Endodermal cell (in vitro differentiated cells): ENCODE results near the gene NIM1K. TPM values are rescaled to one million over a fixed set of nuclear protein-coding genes. Genes with fewer than 3 reads are reported as not detected.

Source experiments
- DNase-seq: peaks from one replicate; pipeline ENCODE4 v3.0.0-alpha.2; 2017
- H3K27ac ChIP-seq: 2 replicates; pipeline ENCODE4 v1.5.1; 2013; ENCODE audit warnings: mild to moderate bottlenecking, low read depth, low read length, moderate library complexity
- H3K27me3 ChIP-seq: 2 replicates; pipeline ENCODE4 v1.6.1; 2013; ENCODE audit warnings: mild to moderate bottlenecking, low read length, moderate library complexity; ENCODE audit not compliant: insufficient read depth, control insufficient read depth, poor library complexity, severe bottlenecking
- H3K36me3 ChIP-seq: 2 replicates; pipeline ENCODE4 v1.7.0; 2013; ENCODE audit warnings: mild to moderate bottlenecking, low read length, moderate library complexity; ENCODE audit not compliant: control insufficient read depth, insufficient read depth
- H3K4me1 ChIP-seq: one replicate; pipeline ENCODE4 v1.7.0; 2013; ENCODE audit warnings: low read length; ENCODE audit not compliant: control insufficient read depth, insufficient read depth
- H3K4me3 ChIP-seq: 2 replicates; pipeline ENCODE4 v1.5.1; 2013; ENCODE audit warnings: mild to moderate bottlenecking, low read length, moderate library complexity
- H3K9ac ChIP-seq: 2 replicates; pipeline ENCODE4 v1.6.1; 2013; ENCODE audit warnings: mild to moderate bottlenecking, low read length, moderate library complexity; ENCODE audit not compliant: poor library complexity, severe bottlenecking; ENCODE audit errors: extremely low read depth
- H3K9me3 ChIP-seq: 2 replicates; pipeline ENCODE4 v1.6.1; 2013; ENCODE audit warnings: mild to moderate bottlenecking, low read length, moderate library complexity; ENCODE audit not compliant: control insufficient read depth
- H3K27ac Mint-ChIP-seq: 2 replicates; pipeline ENCODE4 v1.8.0; 2020; ENCODE audit warnings: mixed read lengths
- H3K27me3 Mint-ChIP-seq: 2 replicates; pipeline ENCODE4 v1.8.0; 2021; ENCODE audit warnings: mild to moderate bottlenecking, mixed read lengths; ENCODE audit not compliant: insufficient read depth
- H3K36me3 Mint-ChIP-seq: 2 replicates; pipeline ENCODE4 v1.8.0; 2020; ENCODE audit warnings: low read depth, mixed read lengths
- H3K4me1 Mint-ChIP-seq: 2 replicates; pipeline ENCODE4 v1.8.0; 2020; ENCODE audit warnings: mixed read lengths
- H3K4me3 Mint-ChIP-seq: 2 replicates; pipeline ENCODE4 v1.8.0; 2020; ENCODE audit warnings: mild to moderate bottlenecking, moderate library complexity, mixed read lengths
- H3K9me3 Mint-ChIP-seq: 2 replicates; pipeline ENCODE4 v1.8.0; 2020; ENCODE audit warnings: mild to moderate bottlenecking, mixed read lengths
- CTCF ChIP-seq: fragments of 200-600 bp; sonication (generic); conservative IDR thresholded peaks from 2 replicates; pipeline ENCODE4 v1.5.0; 2021; ENCODE audit warnings: antibody characterized with exemption, mild to moderate bottlenecking
- WGBS, 2 experiments: methylation state at CpG; one replicate each; pipeline versions ENCODE4 v1.1.5 to v1.1.7; 2013; ENCODE audit warnings: missing lambda C conversion rate in 2 of 2, mixed read lengths in 1 of 2; ENCODE audit not compliant: insufficient coverage in 1 of 2, insufficient read length in 1 of 2; 5-methylcytosine and 5-hydroxymethylcytosine counted together
- total RNA-seq, 2 donors: library from RNA; stranded (reverse); fragmentation: NEBNext Ultra II Directional in 1 of 2; extraction: Animal tissue kit (Norgen Biotek cat#: 25700) in 1 of 2; gene quantifications; 2 replicates in 1 of 2; 3 replicates in 1 of 2; pipeline ENCODE4 v1.2.1, GENCODE V29; 2021

Gene NIM1K
- total RNA-seq, 2 donors from 2014 or later: not detected

GRCh38 chr5:43190755-43191603, 1.0 kb upstream of the NIM1K start:
- no peak for TF ChIP-seq CTCF
- Mint-ChIP-seq H3K9me3 (no peaks in the 10 kb centered on the region), H3K27me3 (peaks cover 60% of the 10 kb centered on the region), H3K4me1 (peaks cover 12% of the 10 kb centered on the region), H3K36me3 (peaks cover 1% of the 10 kb centered on the region), H3K27ac (no peak overlapping the region), H3K4me3 (peak overlapping the region; percentile 52)
- no peak for DNase-seq
- Histone ChIP-seq H3K36me3 (no peaks in the 10 kb centered on the region), H3K27ac (no peak overlapping the region), H3K4me1 (no peaks in the 10 kb centered on the region), H3K4me3 (peak overlapping the region; percentile 78), H3K27me3 (peaks cover 49% of the 10 kb centered on the region), H3K9me3 (no peaks in the 10 kb centered on the region), H3K9ac (no peak overlapping the region)
- WGBS, 2 experiments: 47 to 53% methylated on average over 6 to 10 of the region's 10 CpGs

- no peak overlapping the region for H3K9ac ChIP-seq
- no peak overlapping the region for H3K27ac ChIP-seq
- 2% methylated on average over 18 to 49 of the region's 49 CpGs for WGBS, 2 experiments
- peaks cover 49% of the 10 kb centered on the region for H3K27me3 ChIP-seq
- Mint-ChIP-seq H3K4me3 (peak overlapping the region; percentile 52), H3K9me3 (no peaks in the 10 kb centered on the region), H3K27ac (no peak overlapping the region), H3K4me1 (peaks cover 12% of the 10 kb centered on the region), H3K36me3 (no peaks in the 10 kb centered on the region), H3K27me3 (peaks cover 67% of the 10 kb centered on the region)
- H3K4me3 ChIP-seq: peak overlapping the region; percentile 78
- no peak for TF ChIP-seq CTCF
- DNase-seq: peak; percentile 47
- no peaks in the 10 kb centered on the region for H3K4me1 ChIP-seq
- H3K9me3 ChIP-seq: no peaks in the 10 kb centered on the region
- H3K36me3 ChIP-seq: no peaks in the 10 kb centered on the region
Measured at GRCh38 chr5:43192558-43193180, 644 bp downstream of the NIM1K start.

GRCh38 chr5:43193181-43193893, 1.3 kb downstream of the NIM1K start:
- H3K27me3 ChIP-seq: peaks cover 49% of the 10 kb centered on the region
- DNase-seq: no peak

More at GRCh38 chr5:43193181-43193893, 1.3 kb downstream of the NIM1K start:
- H3K27ac Mint-ChIP-seq: no peak overlapping the region
- Histone ChIP-seq H3K9ac (no peak overlapping the region), H3K4me3 (peak overlapping the region; percentile 78), H3K36me3 (no peaks in the 10 kb centered on the region), H3K4me1 (no peaks in the 10 kb centered on the region), H3K27ac (no peak overlapping the region), H3K9me3 (no peaks in the 10 kb centered on the region)
- H3K4me3 Mint-ChIP-seq: peak overlapping the region; percentile 52
- H3K9me3 Mint-ChIP-seq: no peaks in the 10 kb centered on the region
- H3K36me3 Mint-ChIP-seq: no peaks in the 10 kb centered on the region
- WGBS, 2 experiments: 2 to 8% methylated on average over 9 to 12 of the region's 12 CpGs
- peaks cover 70% of the 10 kb centered on the region for H3K27me3 Mint-ChIP-seq
- peaks cover 12% of the 10 kb centered on the region for H3K4me1 Mint-ChIP-seq
- TF ChIP-seq CTCF: no peak
